ENCODE data around the gene AKAP10. TPM values are rescaled to one million over a fixed set of nuclear protein-coding genes. Genes with fewer than 3 reads are reported as not detected.
"Not testable (repeated sequence)": the region's sequence is repeated elsewhere in the genome, so short reads cannot be mapped to it uniquely, and the experiment has no call there.

The AKAP10 gene
- 29.2 TPM for total RNA-seq

- DNase-seq: peak; percentile 84
Measured at GRCh38 chr17:19977293-19978208, at the start of gene AKAP10. AKAP10 (minus strand) TSS chr17:19977828; CDS start chr17:19977679, 149 bp downstream.

GRCh38 chr17:20026960-20027359 is 49.3 kb upstream of the AKAP10 start:
- DNase-seq: no peak

GRCh38 chr17:20022701-20023100 is 45.1 kb upstream of the AKAP10 start:
- no peak for DNase-seq

- DNase-seq: not testable (repeated sequence)
Measured at GRCh38 chr17:20016475-20016992, 38.9 kb upstream of the AKAP10 start.

GRCh38 chr17:20012017-20012536 is 34.4 kb upstream of the AKAP10 start:
- DNase-seq: no peak

- DNase-seq: no peak
Measured at GRCh38 chr17:20010936-20011335, 33.3 kb upstream of the AKAP10 start.

- DNase-seq: peak; percentile 63
Measured at GRCh38 chr17:20010099-20010863, 32.7 kb upstream of the AKAP10 start.

GRCh38 chr17:20009302-20010098 is 31.9 kb upstream of the AKAP10 start, which contains the start of gene SPECC1:
SPECC1 (plus strand) TSS chr17:20009359; CDS start chr17:20096652, 87,293 bp downstream.
- DNase-seq: no peak

GRCh38 chr17:20009052-20009301 is 31.3 kb upstream of the AKAP10 start:
- DNase-seq: peak; percentile 35

GRCh38 chr17:20008242-20009051 is 30.8 kb upstream of the AKAP10 start:
- DNase-seq: no peak

- no peak for DNase-seq
Measured at GRCh38 chr17:19996502-19996901, 18.9 kb upstream of the AKAP10 start.

- no peak for DNase-seq
Measured at GRCh38 chr17:19996086-19996485, 18.5 kb upstream of the AKAP10 start.

- peak; percentile 87 for DNase-seq
Measured at GRCh38 chr17:19992803-19993713, 15.4 kb upstream of the AKAP10 start.

GRCh38 chr17:19991252-19991885 is 13.7 kb upstream of the AKAP10 start:
- DNase-seq: no peak

GRCh38 chr17:19987897-19988296 is 10.3 kb upstream of the AKAP10 start:
- no peak for DNase-seq

- DNase-seq: no peak
Measured at GRCh38 chr17:19986941-19987861, 9.6 kb upstream of the AKAP10 start.

GRCh38 chr17:19979917-19980770 is 2.5 kb upstream of the AKAP10 start:
- DNase-seq: no peak

Measured in skin of body (tissue), 2 donors.